IPS-18c (cell line): ENCODE results near the gene S1PR1.

ENCODE experiments used
- H3K4me3 ChIP-seq: 2 replicates; pipeline ENCODE4 v1.7.0; 2013; ENCODE audit warnings: low read depth, mild to moderate bottlenecking, low read length, moderate library complexity; ENCODE audit not compliant: insufficient read depth
- H3K9me3 ChIP-seq: one replicate; pipeline ENCODE4 v1.6.1; 2013; ENCODE audit warnings: mild to moderate bottlenecking, low read length, moderate library complexity; ENCODE audit not compliant: control insufficient read depth, insufficient read depth

The S1PR1 gene

DNA sequence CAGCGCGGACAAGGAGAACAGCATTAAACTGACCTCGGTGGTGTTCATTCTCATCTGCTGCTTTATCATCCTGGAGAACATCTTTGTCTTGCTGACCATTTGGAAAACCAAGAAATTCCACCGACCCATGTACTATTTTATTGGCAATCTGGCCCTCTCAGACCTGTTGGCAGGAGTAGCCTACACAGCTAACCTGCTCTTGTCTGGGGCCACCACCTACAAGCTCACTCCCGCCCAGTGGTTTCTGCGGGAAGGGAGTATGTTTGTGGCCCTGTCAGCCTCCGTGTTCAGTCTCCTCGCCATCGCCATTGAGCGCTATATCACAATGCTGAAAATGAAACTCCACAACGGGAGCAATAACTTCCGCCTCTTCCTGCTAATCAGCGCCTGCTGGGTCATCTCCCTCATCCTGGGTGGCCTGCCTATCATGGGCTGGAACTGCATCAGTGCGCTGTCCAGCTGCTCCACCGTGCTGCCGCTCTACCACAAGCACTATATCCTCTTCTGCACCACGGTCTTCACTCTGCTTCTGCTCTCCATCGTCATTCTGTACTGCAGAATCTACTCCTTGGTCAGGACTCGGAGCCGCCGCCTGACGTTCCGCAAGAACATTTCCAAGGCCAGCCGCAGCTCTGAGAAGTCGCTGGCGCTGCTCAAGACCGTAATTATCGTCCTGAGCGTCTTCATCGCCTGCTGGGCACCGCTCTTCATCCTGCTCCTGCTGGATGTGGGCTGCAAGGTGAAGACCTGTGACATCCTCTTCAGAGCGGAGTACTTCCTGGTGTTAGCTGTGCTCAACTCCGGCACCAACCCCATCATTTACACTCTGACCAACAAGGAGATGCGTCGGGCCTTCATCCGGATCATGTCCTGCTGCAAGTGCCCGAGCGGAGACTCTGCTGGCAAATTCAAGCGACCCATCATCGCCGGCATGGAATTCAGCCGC lies 2.5 kb downstream of the S1PR1 start:
- Histone ChIP-seq H3K9me3 (peaks cover 3% of the 10 kb centered on the region), H3K4me3 (no peak overlapping the region)

DNA sequence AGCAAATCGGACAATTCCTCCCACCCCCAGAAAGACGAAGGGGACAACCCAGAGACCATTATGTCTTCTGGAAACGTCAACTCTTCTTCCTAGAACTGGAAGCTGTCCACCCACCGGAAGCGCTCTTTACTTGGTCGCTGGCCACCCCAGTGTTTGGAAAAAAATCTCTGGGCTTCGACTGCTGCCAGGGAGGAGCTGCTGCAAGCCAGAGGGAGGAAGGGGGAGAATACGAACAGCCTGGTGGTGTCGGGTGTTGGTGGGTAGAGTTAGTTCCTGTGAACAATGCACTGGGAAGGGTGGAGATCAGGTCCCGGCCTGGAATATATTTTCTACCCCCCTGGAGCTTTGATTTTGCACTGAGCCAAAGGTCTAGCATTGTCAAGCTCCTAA lies 3.2 kb downstream of the S1PR1 start:
- H3K4me3 ChIP-seq = no peak overlapping the region

DNA sequence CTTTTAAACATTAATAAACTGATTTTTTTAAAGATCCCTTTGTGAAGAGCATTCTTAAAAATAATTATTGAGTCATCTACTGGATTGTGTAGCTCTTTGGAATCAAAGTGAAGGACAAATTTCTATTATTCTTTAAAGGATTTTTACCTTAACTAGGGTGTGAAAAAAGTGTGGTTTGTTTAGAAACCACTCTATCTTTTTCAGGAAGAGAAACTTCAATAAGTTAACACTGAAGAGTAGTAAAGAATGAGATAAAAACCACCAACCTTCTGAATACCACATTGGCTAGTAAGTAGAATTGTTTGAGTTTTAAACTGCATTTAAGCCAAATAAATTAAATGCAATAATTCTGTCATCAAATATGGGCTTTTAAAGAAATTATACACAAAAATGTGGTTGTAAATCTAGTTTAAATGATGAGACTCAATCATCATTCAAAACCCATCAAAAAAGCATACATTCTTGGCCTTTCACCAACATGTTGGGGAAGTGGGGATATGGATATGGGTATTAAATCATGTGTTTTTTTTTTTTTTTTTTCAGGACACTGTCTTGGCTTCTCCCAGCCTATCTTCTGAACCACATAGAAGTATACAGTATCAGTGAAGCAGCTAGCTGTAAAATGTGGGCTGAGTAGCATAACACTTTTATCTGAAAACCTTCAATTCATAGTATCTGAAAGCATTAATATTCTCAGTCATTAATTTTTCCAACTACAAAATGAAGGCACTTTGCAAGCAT lies 4.8 kb downstream of the S1PR1 start:
- no peak overlapping the region for H3K4me3 ChIP-seq
- peaks cover 3% of the 10 kb centered on the region for H3K9me3 ChIP-seq

More for the DNA sequence above, 3.2 kb downstream of the S1PR1 start:
- peaks cover 3% of the 10 kb centered on the region for H3K9me3 ChIP-seq

DNA sequence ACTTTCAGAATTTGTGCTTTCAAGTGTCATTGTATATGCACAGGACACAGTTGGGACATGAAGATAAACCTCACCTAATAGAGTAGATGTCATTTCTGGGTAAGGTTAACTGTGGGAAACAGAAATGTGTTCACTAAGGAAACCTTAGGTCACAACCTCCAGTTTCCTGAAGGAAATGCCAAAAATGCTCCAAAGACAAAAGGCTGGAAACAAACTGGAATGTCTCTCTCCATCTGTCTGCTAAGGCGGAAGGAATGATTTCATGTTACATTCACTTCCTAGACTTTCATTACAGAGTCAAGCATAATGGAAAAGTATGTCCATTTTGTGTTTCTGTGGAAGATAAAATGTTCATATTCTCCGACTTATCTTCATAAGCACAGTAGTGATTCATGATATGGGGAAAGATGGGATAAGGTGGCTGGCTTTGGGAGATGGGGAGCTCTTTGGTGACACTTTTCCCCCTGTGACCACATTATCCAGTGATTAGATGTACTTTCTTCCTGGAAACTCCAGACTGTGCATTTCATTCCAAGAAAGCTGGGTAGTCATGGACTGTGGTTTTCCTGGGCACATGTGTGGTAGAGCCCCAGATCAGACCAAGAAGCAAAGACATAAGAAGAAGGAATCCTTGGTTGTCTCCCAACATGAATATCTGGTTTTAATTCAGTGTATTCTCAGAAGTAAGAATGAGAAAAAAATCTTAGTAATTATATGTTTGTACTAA lies 5.7 kb downstream of the S1PR1 start:
- no peaks in the 10 kb centered on the region for H3K9me3 ChIP-seq

DNA sequence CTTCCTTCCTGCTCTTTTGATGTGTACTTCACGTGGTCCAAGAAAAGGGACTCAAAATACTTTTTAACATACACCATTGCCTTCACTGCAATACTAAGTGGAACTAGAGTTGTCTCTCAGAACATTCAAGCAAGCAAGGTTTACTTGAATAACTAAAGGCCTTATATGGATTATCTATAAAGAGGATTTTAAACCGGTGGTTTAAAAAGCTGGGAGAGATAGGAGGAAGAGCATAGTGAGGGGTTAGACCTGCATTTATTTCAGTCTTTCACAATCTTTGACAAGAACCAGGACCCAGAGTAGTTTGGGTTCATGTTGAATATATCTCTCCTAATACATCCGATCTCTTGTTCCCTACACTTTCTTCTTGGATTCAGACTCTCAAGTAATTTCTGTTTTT lies 6.9 kb downstream of the S1PR1 start:
- Histone ChIP-seq H3K4me3 (no peak overlapping the region), H3K9me3 (no peaks in the 10 kb centered on the region)

More for the DNA sequence above, 5.7 kb downstream of the S1PR1 start:
- H3K4me3 ChIP-seq = no peak overlapping the region

DNA sequence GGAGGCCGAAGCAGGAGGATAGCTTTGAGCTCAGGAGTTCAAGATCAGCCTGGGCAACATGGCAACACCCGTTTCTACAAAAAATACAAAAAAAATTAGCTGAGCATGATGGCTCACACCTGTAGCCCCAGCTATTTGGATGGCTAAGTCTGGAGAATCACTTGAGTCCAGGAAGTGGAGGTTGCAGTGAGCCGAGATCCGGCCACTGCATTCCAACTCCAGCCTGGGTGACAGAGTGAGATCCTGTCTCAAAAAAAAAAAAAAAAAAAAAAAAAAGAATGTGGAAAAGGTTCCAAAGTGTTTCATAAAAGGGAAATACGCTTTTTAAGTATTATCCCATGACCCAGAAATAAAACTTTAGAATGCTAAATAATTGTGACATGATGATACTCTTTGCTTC lies 8.0 kb downstream of the S1PR1 start:
- Histone ChIP-seq H3K4me3 (no peak overlapping the region), H3K9me3 (no peaks in the 10 kb centered on the region)

DNA sequence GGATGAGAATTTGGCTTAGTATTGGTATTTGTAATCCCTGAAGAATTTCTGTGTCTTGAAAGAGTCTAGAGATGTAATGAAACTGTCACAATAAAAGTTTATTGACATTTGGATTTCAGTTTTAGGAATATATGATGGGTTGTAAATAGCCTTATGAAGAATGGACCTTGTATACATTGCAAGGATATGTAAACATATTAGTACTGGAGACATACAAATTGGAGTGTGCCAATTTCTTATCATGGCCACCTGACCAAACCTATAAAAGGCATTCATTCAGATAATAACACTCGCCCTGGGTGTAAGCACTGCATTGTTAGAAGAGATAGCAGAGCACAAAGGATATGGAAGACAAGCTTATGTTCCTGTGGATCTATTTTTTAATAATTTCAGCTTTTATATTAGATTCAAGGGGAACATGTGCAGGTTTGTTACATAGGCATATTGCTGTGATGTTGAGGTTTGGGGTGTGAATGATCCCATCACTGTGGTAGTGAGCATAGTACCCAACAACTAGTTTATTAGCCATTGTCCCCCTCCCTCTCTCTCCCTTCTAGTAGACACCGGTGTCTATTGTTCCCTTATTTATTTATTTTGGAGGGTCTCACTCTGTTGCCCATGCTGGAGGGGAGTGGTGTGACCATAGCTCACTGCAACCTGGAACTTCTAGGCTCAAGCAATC lies 8.6 kb downstream of the S1PR1 start:
- Histone ChIP-seq H3K9me3 (no peaks in the 10 kb centered on the region), H3K4me3 (no peak overlapping the region)

DNA sequence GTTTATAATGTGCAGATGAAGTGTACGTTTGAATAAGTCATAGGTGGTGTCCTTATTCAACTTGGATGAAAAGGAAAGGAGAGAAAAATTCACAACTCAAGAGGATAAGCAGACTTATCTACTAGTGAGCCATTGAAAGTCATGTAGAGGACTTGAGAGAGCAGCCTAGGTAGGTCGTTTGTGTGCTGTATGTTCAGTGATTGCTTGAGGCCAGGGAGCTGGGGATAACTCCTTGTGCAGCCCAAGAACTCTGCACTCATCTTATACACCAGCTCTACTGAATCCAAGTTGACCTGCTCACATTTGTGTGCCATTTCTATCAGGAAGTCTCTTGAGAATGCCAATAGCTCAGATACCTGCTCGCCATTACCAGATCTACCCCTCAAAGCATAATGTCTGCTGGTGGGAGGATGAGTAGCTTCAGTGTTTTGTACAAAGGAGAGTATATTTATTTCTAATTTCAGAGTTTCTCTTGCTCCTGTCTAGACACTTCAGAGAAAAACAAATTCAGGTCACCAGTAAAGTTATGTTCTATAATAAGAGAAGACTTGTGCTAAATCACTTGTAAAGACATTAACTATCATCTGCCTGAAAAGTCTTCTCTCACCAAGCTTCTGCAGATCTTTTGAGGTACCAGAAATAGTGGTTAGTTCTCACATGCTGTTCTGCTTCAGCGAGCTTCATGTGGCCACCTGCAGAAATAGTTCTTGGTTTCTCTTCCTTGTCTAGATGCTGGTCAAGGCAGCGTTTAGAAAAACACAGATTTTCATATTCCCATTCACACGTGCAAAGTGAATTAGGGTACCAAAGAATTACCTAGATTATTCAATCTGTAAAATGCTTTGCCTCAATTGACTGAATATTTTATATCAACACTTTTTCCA lies 10.8 kb downstream of the S1PR1 start:
- Histone ChIP-seq H3K9me3 (no peaks in the 10 kb centered on the region), H3K4me3 (no peak overlapping the region)

DNA sequence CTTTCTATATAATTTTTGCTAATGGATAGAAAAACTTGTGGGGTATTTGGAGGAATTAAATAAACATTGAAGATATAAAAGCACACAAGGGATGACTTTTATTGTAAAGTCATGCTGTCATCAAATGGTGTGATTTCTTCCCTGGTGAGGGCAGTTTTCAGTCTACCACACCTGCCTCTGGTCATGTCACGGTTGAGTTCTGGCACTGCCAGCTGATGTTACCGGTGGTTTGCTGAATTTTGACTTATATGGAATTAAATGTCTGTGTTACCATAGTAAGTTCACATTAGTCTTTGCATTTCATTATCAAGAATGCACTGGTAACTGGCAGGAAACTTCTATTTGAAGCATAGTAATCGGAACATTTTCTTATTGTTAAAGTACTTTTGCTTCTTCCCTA lies 13.4 kb downstream of the S1PR1 start:
- no peaks in the 10 kb centered on the region for H3K9me3 ChIP-seq
- H3K4me3 ChIP-seq = no peak overlapping the region

DNA sequence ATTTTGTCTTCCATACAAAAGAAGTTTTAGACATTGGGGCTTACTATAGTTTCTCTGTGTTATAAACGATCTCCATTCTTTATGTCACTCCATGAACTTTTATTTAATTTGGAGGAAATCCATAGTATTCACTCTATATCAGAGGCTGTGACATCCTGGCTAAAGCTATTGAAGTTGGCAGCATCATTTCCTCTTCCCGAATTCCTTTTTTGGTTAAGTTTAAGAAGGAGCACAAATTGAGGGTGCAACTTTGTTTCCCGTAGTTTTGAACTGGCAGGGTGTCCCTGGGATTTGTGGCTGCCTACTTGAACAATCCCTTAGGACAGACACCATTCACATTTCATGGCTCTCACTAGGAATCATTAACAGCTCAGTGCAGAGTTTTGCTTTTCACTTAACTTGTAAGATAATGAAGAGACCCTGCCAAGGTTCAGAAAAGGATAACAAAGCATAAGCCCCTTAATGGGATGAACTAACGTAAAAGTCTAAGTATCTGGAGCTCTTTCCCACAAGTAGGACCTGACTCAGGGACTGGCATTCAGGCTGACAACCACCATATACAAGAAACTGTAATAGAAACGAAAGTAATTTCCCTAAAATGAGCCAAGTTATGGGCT lies 13.9 kb downstream of the S1PR1 start:
- no peaks in the 10 kb centered on the region for H3K9me3 ChIP-seq
- no peak overlapping the region for H3K4me3 ChIP-seq

DNA sequence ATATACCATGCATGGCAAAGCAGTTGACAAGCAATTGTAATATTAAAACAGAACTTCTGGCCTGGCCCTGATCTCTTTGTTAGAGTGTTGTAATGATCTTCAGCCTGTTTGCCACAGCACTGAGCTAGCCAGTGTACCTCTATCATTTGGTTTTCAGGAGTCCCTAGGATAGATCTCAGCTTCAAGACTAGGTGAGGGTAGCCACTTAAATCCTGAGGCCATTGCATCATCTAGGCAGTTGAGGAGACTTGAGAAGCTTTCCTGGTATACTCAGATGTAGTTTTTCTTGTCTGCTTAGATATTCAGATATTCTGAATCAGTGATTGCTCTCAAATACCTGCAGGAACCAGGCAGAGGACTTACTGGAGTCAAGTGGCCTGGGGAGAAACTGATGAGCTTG lies 14.7 kb downstream of the S1PR1 start:
- Histone ChIP-seq H3K9me3 (no peaks in the 10 kb centered on the region), H3K4me3 (no peak overlapping the region)

DNA sequence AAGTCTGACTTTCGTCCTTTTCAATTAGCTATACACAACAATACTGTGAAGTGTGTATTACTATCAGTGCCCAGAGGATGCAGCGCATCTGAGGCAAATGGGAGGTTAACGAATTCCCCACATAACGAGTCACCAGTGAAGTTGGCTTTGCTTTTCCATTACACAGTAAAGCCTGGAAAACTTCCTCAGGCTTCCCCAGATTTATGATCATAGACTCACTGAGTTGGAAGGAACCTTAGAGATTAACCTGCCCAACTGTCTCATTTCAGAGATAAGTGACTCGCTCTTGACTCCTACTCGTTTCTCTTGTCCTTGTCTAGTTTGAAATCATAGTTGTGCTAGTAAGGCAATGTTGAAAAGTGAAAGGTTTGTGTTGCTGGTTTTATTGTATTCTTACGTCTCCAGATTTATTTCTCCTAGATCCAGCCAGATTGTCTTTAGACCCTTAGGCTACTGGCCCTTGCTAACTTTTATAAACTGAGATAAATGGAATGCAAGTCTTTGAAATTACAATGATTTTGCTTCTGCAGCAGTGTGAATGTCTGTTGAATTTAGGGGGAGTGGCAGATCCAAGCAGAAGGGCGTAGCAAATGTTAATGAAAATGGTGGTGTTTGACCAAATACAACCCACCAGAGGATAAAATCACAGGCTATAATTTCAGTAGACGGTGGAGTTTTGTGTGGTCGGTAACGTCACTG lies 17.3 kb downstream of the S1PR1 start:
- H3K9me3 ChIP-seq = no peaks in the 10 kb centered on the region
- H3K4me3 ChIP-seq = no peak overlapping the region

DNA sequence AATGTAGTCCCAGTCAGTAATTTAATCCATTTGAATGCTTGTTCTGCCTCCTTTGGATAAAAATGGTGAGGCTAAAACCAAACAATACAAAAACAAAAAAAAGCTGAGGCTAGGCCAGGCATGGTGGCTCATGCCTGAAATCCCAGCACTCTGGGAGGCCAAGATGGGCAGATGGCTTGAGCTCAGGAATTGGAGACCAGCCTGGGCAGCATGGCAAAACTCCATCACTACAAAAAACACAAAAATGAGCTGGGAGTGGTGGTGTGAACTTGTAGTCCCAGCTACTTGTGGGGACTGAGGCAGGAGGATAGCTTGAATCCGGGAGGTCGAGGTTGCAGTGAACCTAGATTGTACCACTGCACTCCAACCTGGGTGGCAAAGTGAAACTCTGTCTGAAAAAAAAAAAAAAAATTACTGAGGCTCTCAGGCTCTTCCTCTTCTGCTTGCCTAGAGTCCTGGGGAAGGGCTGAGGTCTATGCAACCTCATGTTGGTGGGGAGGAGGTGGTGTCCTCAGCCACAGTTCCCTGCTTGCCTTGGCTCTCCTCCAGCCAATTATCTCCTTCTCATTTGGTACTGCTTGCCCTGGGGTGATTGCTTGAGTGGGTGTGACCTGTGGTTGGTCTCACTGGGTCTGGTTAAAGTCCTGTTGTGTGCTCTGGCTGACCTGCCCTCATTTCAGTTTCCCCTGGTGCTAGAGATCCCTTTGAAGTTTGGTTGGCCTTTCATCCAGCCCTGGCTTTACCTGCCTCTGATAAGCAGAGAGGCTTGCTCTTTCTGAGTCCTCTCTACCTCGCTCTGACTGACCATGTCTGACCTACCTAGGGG lies 20.9 kb downstream of the S1PR1 start:
- no peaks in the 10 kb centered on the region for H3K9me3 ChIP-seq

DNA sequence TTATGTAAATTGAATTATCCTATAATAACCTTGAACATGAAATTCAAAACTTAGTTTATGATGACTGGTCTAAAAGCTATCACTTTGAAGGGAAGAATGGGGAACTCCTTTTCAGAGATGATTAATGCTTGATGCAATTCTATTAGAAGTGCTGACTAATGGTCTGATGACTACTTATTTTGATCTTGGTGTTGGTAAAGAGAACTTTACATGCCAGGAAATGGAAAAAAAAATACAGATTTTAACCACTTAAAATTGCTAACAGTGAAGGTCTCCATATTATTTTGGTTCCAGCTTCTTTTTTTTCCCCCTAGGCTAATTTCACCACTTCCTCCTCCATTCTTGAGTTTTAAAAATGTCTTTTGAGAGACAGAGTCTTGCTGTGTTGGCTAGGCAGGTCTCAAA lies 22.9 kb downstream of the S1PR1 start:
- Histone ChIP-seq H3K9me3 (no peaks in the 10 kb centered on the region), H3K4me3 (no peak overlapping the region)

More for the DNA sequence above, 20.9 kb downstream of the S1PR1 start:
- no peak overlapping the region for H3K4me3 ChIP-seq
